Skeletal muscle satellite cell (primary cell): ENCODE data around the gene SMYD3.
A peak's percentile ranks its signal among the peaks of the same experiment; 100 is the strongest.

Experiments used
- H3K27me3 ChIP-seq: 2 replicates; pipeline ENCODE4 v1.7.0; 2013; ENCODE audit warnings: low read length; ENCODE audit not compliant: control insufficient read depth, insufficient read depth
- H3K36me3 ChIP-seq: 2 replicates; pipeline ENCODE4 v1.7.0; 2013; ENCODE audit warnings: mild to moderate bottlenecking, control low read depth, low read length; ENCODE audit not compliant: insufficient read depth
- H3K4me1 ChIP-seq: 2 replicates; pipeline ENCODE4 v1.7.0; 2013; ENCODE audit warnings: low read length; ENCODE audit not compliant: control insufficient read depth, insufficient read depth
- H3K4me2 ChIP-seq: 2 replicates; pipeline ENCODE4 v1.7.0; 2013; ENCODE audit warnings: mild to moderate bottlenecking, low read length
- H3K4me3 ChIP-seq: 2 replicates; pipeline ENCODE4 v1.7.0; 2013; ENCODE audit warnings: low read length
- H3K9ac ChIP-seq: 2 replicates; pipeline ENCODE4 v1.7.0; 2013; ENCODE audit warnings: mild to moderate bottlenecking, low read depth, low read length, moderate library complexity
- H3K9me3 ChIP-seq: replicated peaks from 2 replicates; pipeline ENCODE4 v1.7.0; 2013; ENCODE audit warnings: mild to moderate bottlenecking, control low read depth, low read length

Gene SMYD3

GRCh38 chr1:245863566-245864184, 643.4 kb downstream of the SMYD3 start:
- no peaks in the 10 kb centered on the region for H3K9me3 ChIP-seq
- H3K4me1 ChIP-seq = peaks cover 25% of the 10 kb centered on the region
- H3K36me3 ChIP-seq = peaks cover 4% of the 10 kb centered on the region
- H3K4me3 ChIP-seq = no peak overlapping the region
- no peaks in the 10 kb centered on the region for H3K27me3 ChIP-seq
- no peak overlapping the region for H3K9ac ChIP-seq
- H3K4me2 ChIP-seq = no peak overlapping the region

- no peak overlapping the region for H3K9ac ChIP-seq
- no peak overlapping the region for H3K4me3 ChIP-seq
- H3K4me1 ChIP-seq = peaks cover 25% of the 10 kb centered on the region
- no peak overlapping the region for H3K4me2 ChIP-seq
- H3K27me3 ChIP-seq = no peaks in the 10 kb centered on the region
- H3K36me3 ChIP-seq = peaks cover 4% of the 10 kb centered on the region
- no peaks in the 10 kb centered on the region for H3K9me3 ChIP-seq
Observed at GRCh38 chr1:245862812-245863540, 644.1 kb downstream of the SMYD3 start.

- Histone ChIP-seq H3K9ac (peak overlapping the region; percentile 18), H3K4me2 (no peak overlapping the region), H3K9me3 (no peaks in the 10 kb centered on the region), H3K4me1 (peaks cover 38% of the 10 kb centered on the region), H3K27me3 (no peaks in the 10 kb centered on the region), H3K4me3 (no peak overlapping the region), H3K36me3 (peaks cover 4% of the 10 kb centered on the region)
Observed at GRCh38 chr1:245860657-245861544, 646.2 kb downstream of the SMYD3 start.

GRCh38 chr1:245859493-245860114, 647.5 kb downstream of the SMYD3 start:
- Histone ChIP-seq H3K4me2 (peak overlapping the region; percentile 36), H3K36me3 (peaks cover 4% of the 10 kb centered on the region), H3K27me3 (no peaks in the 10 kb centered on the region), H3K4me1 (peaks cover 40% of the 10 kb centered on the region), H3K9ac (no peak overlapping the region), H3K9me3 (no peaks in the 10 kb centered on the region), H3K4me3 (no peak overlapping the region)

- Histone ChIP-seq H3K4me2 (peak overlapping the region; percentile 36), H3K36me3 (peaks cover 4% of the 10 kb centered on the region), H3K9ac (no peak overlapping the region), H3K27me3 (no peaks in the 10 kb centered on the region), H3K4me3 (no peak overlapping the region), H3K9me3 (no peaks in the 10 kb centered on the region), H3K4me1 (peaks cover 40% of the 10 kb centered on the region)
Observed at GRCh38 chr1:245858722-245859492, 648.2 kb downstream of the SMYD3 start.

GRCh38 chr1:245858022-245858721, 648.9 kb downstream of the SMYD3 start:
- H3K4me2 ChIP-seq = no peak overlapping the region
- no peaks in the 10 kb centered on the region for H3K27me3 ChIP-seq
- H3K4me3 ChIP-seq = no peak overlapping the region
- no peak overlapping the region for H3K9ac ChIP-seq
- peaks cover under 1% of the 10 kb centered on the region for H3K36me3 ChIP-seq
- H3K9me3 ChIP-seq = no peaks in the 10 kb centered on the region
- peaks cover 40% of the 10 kb centered on the region for H3K4me1 ChIP-seq

- H3K4me3 ChIP-seq = no peak overlapping the region
- no peak overlapping the region for H3K4me2 ChIP-seq
- no peaks in the 10 kb centered on the region for H3K27me3 ChIP-seq
- no peaks in the 10 kb centered on the region for H3K36me3 ChIP-seq
- no peaks in the 10 kb centered on the region for H3K9me3 ChIP-seq
- peaks cover 40% of the 10 kb centered on the region for H3K4me1 ChIP-seq
- no peak overlapping the region for H3K9ac ChIP-seq
Observed at GRCh38 chr1:245856944-245857531, 650.0 kb downstream of the SMYD3 start.

- Histone ChIP-seq H3K9ac (no peak overlapping the region), H3K4me3 (no peak overlapping the region), H3K4me1 (peaks cover 36% of the 10 kb centered on the region), H3K4me2 (no peak overlapping the region), H3K27me3 (no peaks in the 10 kb centered on the region), H3K36me3 (no peaks in the 10 kb centered on the region), H3K9me3 (no peaks in the 10 kb centered on the region)
Observed at GRCh38 chr1:245855846-245856730, 651.0 kb downstream of the SMYD3 start.

- Histone ChIP-seq H3K4me3 (no peak overlapping the region), H3K9me3 (no peaks in the 10 kb centered on the region), H3K36me3 (no peaks in the 10 kb centered on the region), H3K27me3 (no peaks in the 10 kb centered on the region), H3K4me1 (peaks cover 14% of the 10 kb centered on the region), H3K9ac (no peak overlapping the region), H3K4me2 (no peak overlapping the region)
Observed at GRCh38 chr1:245853291-245853690, 653.8 kb downstream of the SMYD3 start.
